Sigmoid colon (tissue), 4 donors: ENCODE measurements around the gene NTF4.

ENCODE experiments used
- EP300 ChIP-seq, 4 donors: sonication (generic); formaldehyde crosslinking; IDR thresholded peaks; one replicate each; pipeline ENCODE4 v1.6.1; 2017; ENCODE audit warnings: antibody characterized with exemption in 4 of 4
- POLR2A ChIP-seq, 2 donors: fragments of 450-650 bp; IDR thresholded peaks; one replicate each; pipeline ENCODE4 v1.6.1; 2016; ENCODE audit warnings: antibody characterized with exemption in 2 of 2, mild to moderate bottlenecking in 2 of 2, moderate library complexity in 2 of 2
- POLR2AphosphoS5 ChIP-seq, 4 donors: sonication (generic); formaldehyde crosslinking; IDR thresholded peaks; one replicate each; pipeline ENCODE4 v1.6.1; 2017; ENCODE audit warnings: antibody characterized with exemption in 4 of 4
- TF ChIP-seq, protein P1 (sequence below), 4 experiments: fragments of 450-650 bp in 3 of 4; fragments of 200-600 bp in 1 of 4; IDR thresholded peaks; one replicate each; pipeline ENCODE4 v1.5.1; 2016 to 2019; ENCODE audit warnings: antibody characterized with exemption in 4 of 4, mild to moderate bottlenecking in 3 of 4, moderate library complexity in 2 of 4

DNA sequence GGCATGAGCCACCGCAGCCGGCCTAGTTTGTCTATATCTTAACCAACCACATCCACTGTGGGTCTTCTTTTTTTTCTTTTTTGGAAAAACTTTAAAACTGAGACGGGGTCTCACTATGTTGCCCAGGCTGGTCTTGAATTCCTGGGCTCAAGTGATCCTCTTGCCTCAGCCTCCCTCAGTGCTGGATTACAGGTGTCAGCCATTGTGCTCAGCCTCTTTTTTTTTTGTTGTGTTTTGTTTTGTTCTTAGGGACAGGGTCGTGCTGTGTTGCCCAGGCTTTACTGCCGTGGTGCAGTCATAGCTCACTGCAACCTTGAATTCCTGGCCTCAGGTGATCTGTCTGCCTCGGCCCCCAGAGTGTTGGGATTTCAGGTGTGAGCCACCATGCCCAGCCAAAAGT is 28.1 kb upstream of the NTF4 start:
- TF ChIP-seq POLR2A (IDR thresholded peaks at IDR 0.05) (no peak), POLR2AphosphoS5 (IDR thresholded peaks at IDR 0.05) (no peak), EP300 (IDR thresholded peaks at IDR 0.05) (no peak)
- TF ChIP-seq, protein P1, sequence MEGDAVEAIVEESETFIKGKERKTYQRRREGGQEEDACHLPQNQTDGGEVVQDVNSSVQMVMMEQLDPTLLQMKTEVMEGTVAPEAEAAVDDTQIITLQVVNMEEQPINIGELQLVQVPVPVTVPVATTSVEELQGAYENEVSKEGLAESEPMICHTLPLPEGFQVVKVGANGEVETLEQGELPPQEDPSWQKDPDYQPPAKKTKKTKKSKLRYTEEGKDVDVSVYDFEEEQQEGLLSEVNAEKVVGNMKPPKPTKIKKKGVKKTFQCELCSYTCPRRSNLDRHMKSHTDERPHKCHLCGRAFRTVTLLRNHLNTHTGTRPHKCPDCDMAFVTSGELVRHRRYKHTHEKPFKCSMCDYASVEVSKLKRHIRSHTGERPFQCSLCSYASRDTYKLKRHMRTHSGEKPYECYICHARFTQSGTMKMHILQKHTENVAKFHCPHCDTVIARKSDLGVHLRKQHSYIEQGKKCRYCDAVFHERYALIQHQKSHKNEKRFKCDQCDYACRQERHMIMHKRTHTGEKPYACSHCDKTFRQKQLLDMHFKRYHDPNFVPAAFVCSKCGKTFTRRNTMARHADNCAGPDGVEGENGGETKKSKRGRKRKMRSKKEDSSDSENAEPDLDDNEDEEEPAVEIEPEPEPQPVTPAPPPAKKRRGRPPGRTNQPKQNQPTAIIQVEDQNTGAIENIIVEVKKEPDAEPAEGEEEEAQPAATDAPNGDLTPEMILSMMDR (IDR thresholded peaks at IDR 0.05): no peak
